GM20431 (cell line): ENCODE data around the gene HK3.

Experiments
- in situ Hi-C: fragments of 300-500 bp; cut with MseI, MboI; formaldehyde crosslinking; loops from one replicate; pipeline ENCODE4 v1.15.0; 2020; ENCODE audit warnings: low sequenced_read_pairs; ENCODE audit not compliant: unreplicated experiment

The HK3 gene

DNA sequence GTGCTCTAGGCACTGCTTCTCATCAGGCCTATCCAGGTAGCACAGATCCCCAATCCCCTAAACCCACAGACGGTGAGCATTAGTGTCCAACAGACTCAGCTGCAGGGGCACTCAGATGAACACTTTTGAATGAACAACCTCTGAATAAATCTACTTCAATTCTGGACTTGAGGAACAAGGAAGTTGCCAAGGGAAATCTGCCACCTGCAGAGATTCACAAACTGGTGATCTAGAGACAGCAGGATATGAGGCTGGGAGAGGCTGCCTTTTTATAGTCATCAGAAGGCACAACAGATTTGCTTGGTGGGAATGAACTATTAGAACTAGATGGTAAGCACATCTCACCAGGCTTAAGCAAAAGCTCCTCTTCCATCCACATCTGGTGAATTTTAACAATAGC, 7.0 kb upstream of the HK3 start:
- in situ Hi-C loops: no loop called here

DNA sequence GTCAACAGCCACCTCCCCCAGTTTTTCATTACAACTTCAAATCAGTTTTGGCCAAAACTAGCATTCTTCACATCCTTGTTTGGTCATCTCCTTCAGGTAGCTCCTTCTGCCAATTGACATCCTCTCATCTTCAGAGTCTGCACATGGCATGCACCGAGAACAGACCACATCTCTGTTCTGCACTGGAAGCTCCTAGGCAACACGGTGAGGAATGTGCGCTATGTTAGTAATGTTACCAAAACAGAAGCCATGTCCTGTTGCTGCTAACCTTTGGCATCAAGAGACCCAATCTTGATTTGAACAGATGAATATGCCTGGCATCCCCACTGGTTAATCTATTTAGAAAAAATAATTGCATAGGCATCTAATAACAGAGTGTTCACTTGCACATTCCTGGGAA, 5.1 kb upstream of the HK3 start:
- in situ Hi-C loops: no loop called here

DNA sequence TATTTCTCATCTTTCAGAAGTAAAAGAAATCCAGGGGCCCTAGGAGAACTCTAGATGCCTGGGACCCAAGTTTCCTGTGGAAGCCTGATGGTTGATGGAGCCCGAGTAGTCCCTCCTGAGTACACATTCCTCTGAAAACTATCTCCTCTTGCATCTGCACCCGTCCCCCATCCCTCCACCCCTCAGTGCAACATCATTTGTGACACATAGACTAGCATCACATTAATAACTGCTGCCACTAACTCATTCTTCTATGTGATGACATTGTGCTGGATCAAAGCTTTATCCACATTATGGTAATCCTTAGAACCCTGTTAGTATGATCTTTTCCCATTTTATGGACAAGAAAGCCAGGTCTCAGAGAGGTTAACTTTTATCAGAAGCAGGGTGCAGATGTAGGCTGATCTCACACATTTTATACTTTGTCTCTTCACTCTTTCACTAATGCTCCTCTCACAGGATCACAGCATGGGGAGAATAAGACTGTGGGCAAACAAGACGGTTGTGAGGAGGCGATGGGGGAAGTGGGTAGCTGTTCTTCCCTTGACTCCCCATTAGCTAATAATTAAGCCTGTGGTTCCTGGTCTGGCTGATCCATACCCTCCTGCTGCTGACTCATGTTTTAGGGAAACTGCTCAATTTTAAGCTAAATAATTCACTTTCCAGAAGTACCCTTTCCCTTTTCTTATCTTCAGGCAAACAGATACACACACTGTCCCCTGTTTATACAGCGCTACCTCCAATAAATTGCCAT, 3.9 kb upstream of the HK3 start:
- in situ Hi-C loops: no loop called here

DNA sequence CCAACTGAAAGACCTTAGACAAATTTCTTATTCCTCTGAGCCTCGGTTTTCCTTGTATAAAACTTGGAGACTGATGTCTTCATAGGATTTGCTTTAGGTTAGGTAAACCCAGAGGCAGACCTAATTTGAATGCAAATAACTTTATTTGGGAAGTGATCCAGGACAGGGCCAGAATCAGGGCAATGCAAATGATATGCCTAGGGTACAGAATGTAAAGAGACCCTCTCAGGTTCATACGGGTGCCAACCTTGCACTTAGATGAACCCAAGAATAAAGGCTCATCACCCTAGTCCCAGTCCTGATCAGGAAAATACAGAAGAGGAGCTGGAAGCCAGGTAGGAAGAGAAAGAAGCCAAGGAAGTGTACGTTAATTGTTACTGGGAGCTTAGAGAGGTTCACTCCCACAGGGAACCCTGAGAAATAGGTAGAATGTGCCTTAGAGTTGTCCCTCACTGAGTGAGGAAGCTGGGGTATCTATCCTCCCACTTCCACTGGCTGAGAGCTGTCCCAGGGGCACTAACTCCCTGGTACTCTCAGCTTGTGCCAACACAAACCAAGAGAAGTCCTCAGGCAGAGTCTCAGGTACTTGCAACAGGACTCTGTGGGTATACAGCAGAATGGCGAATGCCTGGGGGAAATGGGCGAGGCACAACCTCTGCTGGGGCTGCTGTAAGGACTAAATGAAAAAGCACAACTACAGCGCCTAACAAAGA, 3.1 kb upstream of the HK3 start:
- in situ Hi-C loops: no loop called here

DNA sequence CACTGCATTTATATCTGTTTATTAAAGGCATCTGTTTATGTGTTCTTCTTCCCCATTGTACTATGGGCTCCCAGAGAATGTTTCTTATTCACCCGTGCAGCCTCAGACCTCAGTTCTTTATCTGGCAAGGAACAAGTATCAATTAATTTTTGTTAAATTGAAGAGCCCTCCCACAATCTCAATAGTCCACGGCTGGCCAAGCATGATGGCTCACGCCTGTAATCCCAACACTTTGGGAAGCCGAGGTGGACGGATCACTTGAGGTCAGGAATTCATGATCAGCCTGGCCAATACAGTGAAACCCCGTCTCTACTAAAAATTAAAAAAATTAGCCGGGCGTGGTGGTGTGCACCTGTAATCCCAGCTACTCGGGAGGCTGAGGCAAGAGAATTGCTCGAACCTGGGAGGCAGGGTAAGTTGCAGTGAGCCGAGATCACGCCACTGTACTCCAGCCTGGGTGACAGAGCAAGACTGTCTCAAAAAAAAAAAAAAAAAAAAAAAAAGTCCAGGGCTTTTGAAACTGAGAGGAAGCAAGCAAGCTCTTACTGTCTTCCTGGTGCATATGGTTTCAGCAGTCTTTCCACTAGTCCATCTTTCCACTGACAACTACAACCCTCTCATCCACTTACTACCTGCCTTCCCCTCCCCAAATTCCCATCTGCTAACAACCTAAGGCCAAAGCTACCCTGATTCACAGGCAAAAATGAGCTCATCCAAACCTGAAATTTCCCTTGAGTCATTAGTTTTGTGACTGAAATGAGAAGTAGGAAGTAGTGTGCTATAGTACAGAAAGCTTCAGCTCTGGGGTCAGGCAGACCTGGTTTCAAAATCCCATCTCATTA, 2.3 kb upstream of the HK3 start:
- in situ Hi-C loops: no loop called here

DNA sequence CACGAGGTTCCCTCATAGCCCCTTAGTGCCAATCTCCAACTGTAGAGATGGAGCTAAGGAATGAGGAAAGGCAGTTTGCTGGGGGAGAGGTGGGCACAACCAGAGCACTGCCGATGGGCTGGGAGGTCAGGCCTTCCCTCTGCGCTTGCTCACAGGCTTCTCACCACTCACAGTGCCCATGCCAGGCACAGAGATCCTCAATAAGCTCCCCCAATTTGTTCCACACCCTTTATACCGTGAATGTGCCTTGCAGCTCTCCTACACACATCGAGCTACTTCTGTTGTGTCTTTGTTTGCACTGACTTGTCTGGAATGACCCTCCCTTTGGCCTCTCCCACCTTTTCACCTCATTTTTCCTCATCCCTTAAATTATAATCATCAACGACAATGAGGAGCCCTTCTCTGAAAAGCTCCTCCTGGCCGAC, 1.6 kb upstream of the HK3 start:
- in situ Hi-C loops: no loop called here

DNA sequence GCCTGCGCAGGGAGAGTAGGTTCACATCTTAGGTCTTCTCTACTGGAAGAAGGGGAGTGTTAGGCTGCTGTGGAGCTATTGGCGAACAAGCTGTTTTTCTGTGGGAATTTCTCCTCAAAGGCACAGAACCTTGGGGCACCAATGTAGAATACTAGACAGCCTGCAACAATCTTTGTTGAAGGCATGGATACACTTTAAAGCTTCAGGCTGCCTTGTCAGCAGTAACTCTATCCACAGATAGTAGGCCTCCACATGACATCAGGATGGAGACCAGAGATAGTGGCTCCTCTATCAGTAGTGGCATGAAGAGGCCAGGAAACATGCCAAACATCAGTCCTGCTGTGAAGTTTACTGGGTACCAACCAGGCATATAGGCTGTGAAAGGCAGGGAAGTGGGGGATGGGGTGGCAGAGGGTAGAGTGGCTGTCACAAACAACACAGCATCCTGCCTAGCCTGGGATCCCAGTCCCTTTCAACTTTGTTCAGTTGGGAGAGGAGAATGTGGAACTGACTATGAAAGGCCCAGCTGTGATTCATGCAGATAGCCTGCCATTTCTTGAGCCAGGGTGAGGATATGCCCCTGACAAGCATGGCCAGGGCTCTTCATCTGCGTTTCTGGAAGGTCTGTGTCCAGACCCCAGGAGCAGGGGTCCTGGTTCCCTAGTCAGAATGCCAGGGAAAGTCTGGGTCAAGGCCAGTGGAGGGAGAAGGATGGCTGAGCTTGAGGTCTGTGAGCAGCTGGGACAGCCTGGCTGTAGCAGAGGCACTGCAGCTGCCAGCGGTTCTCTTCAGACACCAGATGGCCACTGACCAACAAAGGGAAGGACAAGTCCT, 1.0 kb upstream of the HK3 start:
- in situ Hi-C loops: no loop called here

DNA sequence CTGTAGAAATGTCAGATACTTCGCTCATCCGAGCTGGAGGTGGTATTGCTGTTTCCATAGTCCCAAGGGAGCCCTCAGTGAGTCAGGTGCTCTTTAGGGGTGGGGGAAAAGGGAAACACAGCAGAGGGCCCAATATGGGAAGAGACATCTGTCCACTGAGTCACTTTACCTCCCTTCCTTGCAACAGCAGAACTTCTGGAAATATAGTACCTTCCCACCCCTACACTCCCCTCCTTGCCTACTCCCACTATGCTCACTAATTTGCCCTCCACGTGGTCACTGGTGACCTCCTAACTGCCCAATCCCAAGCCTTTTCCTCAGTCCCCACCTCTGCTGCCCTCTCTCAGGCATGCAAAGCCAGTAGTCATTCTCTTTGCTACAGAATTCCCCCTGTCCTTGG, 1.9 kb downstream of the HK3 start:
- in situ Hi-C loops: no loop called here

DNA sequence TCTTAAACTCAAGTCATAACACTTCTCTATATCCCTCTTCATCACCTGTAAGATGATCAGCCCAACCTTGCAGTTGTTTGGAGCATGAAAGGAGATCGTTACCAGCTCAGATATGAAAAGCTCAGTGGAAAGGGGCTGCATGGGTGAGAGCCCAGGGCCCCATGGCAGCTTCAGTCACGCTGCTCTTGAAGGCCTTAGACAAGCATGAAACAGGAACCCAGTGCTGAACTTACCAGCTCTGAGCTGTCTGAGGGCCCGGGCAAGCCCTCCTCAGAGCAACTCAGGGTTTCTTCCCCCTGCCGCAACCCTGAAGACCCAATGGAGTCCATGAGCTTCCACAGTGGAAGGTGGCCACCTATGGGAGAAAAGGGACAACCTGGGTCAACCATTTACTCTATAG, 3.3 kb downstream of the HK3 start:
- in situ Hi-C loops: no loop called here

DNA sequence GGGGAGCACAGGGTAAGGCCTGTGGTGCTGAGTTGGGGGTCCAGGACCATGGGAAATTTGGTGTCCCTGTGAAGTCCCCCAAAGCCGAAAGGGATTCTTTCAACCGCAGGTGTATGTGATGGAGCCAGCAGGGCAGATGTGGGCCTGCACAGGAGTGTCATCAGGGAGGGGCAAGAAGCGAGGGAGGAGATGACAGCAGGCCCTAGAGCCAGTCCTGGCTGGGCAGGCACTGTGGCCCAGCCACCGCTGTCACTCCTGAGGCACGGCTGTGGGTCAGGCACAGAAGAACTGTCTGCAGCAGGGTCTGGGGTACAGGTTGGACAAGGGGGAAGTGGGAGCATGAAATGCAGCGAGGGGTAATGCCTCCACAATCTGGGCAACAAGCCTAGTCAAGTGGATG, 4.8 kb downstream of the HK3 start:
- in situ Hi-C loops: no loop called here

DNA sequence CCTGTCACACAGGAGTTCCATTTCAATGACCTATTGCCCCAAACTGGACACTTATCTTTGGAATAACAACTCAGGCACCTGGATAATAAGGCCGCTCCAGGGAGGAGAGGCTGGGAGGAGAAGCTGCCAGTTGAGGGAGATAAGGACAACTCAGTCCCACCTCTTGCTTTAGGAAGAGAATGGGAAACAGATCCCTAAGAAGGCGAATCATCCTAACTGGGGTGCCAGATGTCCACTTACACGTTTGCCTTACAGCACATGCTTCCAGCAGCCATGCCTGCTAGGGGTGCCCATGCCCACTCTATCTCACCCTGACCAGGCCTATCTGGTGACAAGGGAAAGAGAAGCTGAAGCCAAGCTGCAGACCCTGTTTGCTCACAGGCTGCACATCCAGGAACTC, 6.5 kb downstream of the HK3 start:
- in situ Hi-C loops: no loop called here

DNA sequence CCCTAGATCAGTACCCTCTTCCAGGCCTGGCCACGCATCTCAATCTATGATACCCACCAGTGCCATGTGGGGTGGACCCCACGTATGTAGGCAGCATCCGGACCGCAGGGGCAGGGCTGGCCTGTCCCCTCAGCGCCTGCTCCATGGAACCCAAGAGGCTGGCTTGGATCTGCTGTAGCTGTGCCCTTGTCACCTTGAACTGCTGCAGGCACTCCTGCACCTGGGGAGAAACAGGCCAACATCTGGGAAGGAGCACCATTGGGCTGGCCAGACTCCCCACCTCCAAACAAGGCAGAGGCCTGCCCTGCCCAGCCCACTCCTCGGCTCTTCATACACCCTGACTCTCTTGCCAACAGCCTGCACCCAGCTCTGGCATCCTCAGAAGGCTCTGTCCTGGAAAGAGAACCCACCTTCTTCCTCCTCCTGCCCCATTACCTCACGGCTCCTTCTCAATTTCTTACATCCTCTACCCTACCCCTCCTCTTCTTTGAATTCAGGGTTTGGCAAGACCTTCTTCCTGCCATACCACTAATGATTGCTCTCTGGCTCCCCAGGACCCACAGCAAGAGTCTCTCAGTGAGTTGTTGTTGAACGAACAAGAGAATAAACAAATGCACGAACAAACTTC, 7.7 kb downstream of the HK3 start:
- in situ Hi-C loops: no loop called here

DNA sequence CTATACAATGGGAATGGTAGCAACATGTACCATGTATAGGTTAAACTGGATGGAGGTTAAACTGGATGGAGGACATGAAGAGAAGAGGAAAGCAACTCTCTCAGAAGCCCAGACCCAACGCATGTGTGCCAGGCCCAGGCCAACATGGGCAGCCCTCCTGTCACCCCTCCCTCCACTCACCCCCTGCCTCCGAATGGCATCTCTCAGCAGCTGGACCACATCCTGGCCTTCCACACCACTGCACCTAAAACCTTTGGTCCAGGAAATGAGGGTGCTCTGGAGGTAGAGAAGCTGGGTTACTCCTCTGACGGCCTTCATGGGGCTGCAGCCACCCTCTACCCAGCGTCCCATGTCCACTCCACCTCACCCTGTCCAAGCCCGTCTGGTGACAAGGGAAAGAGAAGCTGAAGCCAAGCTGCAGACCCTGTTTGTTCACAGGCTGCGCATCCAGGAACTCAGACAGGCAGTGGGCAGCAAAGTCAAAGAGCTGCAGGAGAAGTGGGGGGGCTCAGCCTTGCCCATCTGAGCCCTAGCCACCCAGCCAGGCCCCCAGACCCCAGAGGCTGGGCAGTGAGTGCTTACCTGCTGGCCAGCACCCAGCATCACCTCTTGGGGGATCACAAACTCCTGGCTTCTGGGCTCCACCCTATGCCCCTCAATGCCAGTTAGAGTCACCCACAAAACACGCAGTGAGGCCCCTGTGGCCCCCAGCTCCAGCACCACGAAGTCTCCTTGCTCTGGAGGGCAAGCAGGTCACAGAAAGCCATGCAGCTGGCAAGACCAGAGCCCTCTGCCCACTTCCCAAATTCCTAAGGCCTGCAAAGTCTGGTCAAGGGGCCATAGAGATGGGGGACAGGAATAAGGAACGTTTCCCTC, 8.5 kb downstream of the HK3 start:
- in situ Hi-C loops: no loop called here

DNA sequence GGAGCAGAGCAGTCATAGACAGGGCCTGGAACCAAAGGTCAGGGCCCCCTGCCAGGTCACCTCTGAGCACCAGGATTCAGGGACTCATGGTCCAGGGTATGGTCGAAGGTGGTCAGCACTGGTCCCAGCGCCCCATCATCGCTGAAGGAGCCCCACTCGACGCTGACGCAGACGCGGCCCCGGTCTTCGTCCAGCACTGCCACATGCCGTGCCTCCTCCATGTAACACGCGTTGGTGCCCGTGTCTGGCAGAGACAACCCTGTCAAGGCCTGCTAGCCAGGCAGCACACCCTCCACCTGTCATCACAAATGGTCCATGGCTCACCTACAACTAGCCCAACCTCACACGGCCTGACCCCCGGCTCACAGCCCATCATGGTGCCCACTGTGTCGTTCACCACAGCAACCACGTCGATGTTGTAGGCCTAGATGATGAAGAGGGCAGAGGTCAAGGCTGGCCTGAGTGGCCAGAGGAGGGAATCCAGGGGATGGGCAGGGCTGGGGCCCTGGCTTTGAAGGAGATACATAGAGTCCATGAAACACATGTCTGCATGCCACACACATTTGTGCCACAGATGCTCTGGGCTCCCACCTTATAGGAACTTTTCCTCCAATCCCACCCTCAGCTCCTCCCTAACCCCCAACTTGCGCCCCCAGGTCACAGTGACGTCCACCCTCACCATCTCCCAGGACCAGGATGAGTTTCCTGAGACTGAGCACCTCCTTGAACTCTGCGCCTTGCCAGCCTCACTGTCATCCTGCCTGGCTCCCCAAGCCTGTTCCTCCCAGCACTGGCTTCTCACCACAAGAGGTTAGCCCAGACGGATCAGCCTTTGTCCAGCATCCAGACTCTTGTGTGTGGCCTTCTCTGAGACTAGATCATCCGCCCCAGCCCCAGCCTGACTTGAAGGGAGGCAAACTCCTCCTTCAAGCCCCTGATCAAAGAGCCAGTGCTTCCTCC, 9.5 kb downstream of the HK3 start:
- in situ Hi-C loops: no loop called here

DNA sequence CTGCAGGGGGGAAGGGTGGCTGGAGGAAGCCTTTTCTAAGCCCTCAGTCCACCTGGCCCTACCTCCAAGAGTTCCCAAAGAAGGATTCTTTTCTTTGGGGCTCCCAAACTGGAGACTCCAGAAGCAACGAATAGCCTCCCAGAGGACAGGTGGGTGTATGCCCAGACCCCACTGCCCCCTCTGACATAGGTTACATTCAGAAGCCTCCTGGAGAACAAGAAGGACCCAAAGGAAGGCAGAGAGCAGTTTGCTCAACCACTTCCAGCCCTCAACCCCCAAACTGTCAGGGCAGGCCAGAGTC, 10.3 kb downstream of the HK3 start:
- in situ Hi-C loops: no loop called here

DNA sequence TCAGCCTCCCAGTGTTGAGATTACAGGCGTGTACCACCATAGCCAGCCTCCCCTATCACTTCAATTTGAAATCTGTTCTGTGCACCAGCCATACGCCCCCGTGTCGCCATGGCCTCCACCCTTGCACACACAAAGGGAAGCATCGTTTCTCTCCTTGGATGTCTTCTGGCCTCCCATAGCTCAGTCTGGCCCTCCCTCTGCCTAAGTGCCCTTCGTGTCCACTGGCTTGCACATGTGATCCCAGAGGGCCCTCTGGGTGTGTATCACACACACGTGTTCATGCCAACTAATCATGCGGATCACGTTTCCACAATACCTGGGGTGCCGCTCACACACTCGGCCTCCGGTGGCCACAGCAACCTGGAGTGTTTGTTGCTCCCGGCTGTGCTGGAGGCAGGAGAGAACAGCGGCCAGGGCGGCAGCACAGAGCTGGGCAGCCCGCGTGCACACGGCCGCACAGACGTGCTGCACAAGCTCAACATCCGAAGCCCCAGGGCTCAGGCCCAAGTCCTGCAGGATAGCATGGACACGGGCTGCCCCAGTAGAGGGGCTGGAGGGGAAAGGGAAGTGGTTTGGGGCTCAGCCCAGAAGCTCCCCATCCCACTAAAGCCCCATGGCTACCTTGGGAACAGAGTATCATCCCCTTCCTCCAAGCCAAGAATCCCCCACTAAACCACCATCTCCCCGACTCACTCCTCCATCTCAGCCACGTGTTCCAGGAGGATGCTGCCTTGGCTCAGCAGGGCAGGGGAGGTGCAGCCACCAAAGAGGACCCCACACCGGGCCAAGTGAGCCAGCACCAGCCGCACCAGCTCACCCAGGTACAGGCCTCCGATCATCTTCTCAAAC, 10.9 kb downstream of the HK3 start:
- in situ Hi-C loops: no loop called here

DNA sequence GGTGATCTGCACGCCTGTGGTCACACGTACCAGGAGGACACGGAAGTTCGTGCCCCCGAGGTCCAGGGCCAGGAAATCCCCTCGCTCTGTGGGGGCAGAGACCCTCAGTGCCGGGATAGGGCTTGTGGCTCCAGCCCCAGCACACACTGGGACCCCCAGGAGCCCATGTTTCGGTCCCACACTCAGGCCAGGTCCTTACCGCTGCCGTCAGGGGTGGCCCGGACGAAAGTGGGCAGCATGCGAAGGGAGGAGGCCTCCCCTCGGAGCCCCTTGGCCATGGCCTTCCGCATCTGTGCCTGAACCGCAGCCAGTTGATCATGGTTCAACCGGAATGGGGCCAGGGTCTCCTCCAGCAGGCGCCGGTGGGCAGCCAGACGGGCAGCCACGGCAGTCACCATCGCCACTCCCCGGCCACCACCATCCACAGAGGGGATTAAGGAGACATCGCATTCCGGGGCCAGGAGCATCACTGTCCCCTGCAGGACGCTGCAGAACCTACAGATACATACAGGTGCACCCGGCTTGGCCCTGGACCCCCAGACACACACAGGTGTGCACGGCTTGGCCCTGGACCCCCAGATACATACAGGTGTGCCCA, 11.8 kb downstream of the HK3 start:
- in situ Hi-C loops: no loop called here
